SH-SY5Y (cell line): Measurements from ENCODE around the gene MAP7D2.

Experiments
- GATA2 ChIP-seq: IDR thresholded peaks from 2 replicates; pipeline ENCODE4 v1.6.1; 2011; ENCODE audit warnings: mild to moderate bottlenecking, low read depth, low read length
- GATA3 ChIP-seq: IDR thresholded peaks from 2 replicates; pipeline ENCODE4 v1.6.1; 2011; ENCODE audit warnings: low read depth, mild to moderate bottlenecking, low read length, moderate library complexity

GRCh38 chrX:20005883-20006282 lies 110.8 kb downstream of the MAP7D2 start:
- TF ChIP-seq GATA3 (no peak), GATA2 (no peak)
